Measurements from ENCODE around the gene OR13C2. TPM values are rescaled to one million over a fixed set of nuclear protein-coding genes. Genes with fewer than 3 reads are reported as not detected.
"Not testable (repeated sequence)": the region's sequence is repeated elsewhere in the genome, so short reads cannot be mapped to it uniquely, and the experiment has no call there.

OR13C2 gene
- total RNA-seq = not detected
- long read RNA-seq = 0 reads

DNA sequence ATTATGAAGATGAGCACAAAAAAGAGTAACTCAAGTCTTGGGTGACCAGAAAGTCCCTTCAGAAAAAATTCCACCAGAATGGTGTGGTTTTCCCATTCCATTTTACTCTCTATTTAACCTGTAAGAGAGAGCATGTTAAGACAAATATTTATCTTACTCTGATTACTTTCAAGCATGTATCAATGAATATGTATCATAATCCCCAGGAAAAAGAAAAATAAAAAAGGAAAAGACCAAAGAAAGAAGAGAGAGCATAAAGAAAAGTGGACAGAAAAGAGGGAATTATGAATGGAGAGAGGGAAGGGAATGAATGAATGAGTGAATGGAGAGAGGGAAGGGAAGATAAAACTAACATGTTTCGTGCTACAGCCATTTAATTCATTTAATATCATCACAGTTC lies at the start of gene OR13C2:
Gene OR13C2 (minus strand): TSS at position 101 of the 400 bp plus-strand sequence. CDS start 0 bp downstream, at position 101.
- DNase-seq; ATAC-seq; intact Hi-C loops (cut with DNase I, micrococcal nuclease): not testable (repeated sequence)

DNA sequence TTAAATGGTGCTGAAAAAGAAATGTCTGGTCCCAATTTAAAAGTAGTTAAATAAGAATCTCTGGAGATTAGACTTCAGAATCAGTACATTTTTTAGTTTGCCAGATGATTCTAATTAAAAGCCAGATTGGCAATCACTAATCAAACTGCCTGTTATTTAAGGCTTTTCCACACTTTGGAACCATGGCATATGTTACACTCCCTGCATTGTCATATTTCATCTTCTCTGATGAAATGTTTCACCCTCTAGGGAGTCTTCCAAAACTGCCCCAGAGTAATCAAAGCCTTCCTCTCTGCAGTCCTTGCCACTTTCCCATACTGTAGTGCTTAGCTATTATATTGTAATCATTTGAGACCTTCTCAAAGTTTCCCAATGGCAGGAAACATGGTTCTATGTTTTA lies 30.0 kb upstream of the OR13C2 start:
- no peak for DNase-seq
- intact Hi-C loops (cut with DNase I, micrococcal nuclease) = no loop called here
- ATAC-seq = no peak

DNA sequence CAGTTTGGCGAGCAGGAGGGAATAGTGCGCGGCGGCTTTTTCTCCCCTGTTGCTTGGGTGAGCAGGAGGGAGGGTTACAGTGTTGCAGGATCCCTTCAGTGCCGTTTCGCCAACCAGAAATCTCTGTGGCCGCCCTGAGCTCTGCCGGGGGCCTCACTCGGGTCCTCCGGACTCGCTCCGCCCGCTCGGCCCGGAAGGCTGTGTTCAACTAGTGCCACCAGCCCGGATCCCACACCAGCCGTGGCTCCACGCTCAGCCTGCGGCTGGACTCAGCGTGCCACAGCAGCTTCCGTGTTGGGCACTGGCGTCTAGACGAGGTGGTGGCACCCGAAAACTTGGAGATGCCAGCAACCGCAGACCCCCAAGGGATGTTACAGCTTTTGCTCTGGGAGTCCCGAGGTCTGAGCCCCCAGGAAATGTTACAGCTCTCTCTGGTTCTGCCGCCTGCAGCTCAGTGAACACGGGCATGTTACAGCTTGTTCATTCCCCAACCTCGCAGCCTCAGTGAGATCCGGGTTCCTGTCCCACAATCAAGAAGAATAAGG lies 28.6 kb upstream of the OR13C2 start:
- intact Hi-C loops (cut with DNase I, micrococcal nuclease) = no loop called here
- ATAC-seq (no peak), DNase-seq (no peak)

DNA sequence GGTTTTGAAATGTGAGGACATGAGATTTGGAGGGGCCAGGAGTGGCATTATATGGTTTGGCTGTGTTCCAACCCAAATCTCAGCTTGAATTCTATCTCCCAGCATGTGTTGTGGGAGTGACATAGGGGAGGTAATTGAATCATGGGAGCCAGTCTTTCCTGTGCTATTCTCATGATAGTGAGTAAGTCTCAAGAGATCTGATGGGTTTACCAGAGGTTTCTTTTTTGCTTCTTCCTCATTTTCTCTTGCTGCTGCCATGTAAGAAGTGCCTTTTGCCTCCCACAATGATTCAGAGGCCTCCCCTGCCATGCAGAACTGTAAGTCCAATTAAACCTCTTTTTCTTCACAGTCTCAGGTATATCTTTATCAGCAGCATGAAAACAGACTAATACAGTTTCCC lies 20.5 kb upstream of the OR13C2 start:
- DNase-seq; ATAC-seq; intact Hi-C loops (cut with DNase I, micrococcal nuclease): not testable (repeated sequence)

DNA sequence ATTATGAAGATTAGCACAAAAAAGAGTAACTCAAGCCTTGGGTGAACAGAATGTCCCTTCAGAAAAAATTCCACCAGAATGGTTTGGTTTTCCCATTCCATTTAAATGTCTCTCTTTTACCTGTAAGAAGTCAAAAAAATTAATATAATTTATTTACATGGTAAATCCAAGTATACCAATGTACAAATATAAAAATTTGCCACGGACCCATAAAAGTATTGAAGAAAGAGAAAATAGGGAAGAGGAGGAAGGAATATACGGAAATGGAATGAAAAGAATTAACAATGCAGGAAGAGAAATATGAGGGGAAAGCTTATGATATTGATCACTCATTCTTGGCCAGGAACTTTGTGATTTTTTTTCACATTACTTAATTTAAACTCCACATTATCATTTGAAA lies 12.7 kb upstream of the OR13C2 start, which contains the start of gene OR13C9:
Gene OR13C9 (minus strand): TSS at position 101 of the 400 bp plus-strand sequence. CDS start 0 bp downstream, at position 101.
- DNase-seq = no peak
- intact Hi-C loops (cut with DNase I, micrococcal nuclease) = no loop called here
- ATAC-seq = no peak

DNA sequence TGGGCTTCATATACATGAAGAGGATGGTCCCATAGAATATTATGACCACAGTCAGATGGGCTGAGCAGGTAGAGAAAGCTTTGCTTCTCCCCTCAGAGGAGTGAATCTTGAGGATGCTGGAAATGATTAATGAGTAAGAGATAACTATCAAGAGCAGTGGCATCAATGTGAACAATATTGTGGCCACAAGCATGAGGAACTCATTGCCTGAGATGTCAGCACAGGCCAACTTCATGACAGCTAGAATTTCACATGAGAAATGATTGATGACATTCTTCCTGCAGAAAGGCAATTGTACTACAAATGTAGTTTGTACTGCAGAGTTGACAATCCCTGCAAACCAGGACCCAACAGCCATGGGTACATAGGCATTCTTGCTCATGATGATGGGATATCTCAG lies 12.0 kb upstream of the OR13C2 start:
- no peak for ATAC-seq
- intact Hi-C loops (cut with DNase I, micrococcal nuclease) = no loop called here
- no peak for DNase-seq

- intact Hi-C loops (cut with DNase I, micrococcal nuclease) = no loop called here
- DNase-seq = no peak
- no peak for ATAC-seq
Observed at GRCh38 chr9:104611213-104611612, 5.8 kb upstream of the OR13C2 start.

- DNase-seq = no peak
- intact Hi-C loops (cut with DNase I, micrococcal nuclease) = no loop called here
- no peak for ATAC-seq
Observed at GRCh38 chr9:104608336-104608735, 2.9 kb upstream of the OR13C2 start.

DNA sequence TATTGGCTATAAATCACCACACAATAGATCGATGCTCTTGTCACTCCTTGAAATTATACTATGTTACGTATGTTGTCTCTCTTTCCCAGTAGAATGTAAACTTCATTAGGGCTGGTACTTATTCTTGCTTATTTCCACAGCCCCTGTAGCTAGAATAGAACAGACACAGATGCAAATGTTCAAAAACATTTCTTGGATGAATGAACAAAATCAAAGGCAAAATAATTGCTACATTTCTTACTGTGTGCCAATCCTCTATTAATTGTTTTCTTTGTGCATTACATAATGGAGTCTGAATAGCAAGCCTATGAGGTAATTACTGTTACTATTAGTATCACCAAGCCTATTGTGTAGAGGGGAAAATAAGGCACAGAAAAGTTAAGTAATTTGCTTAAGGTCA lies 725 bp upstream of the OR13C2 start:
- intact Hi-C loops (cut with DNase I, micrococcal nuclease) = no loop called here
- DNase-seq (no peak), ATAC-seq (no peak)

- DNase-seq (no peak), ATAC-seq (no peak)
- intact Hi-C loops (cut with DNase I, micrococcal nuclease) = no loop called here
Observed at GRCh38 chr9:104604801-104605200, 626 bp downstream of the OR13C2 start.

GRCh38 chr9:104599313-104599712 lies 6.1 kb downstream of the OR13C2 start, which contains the start of gene OR13C5:
Gene OR13C5 (minus strand): TSS chr9:104599413. CDS start chr9:104599413, 0 bp downstream.
- ATAC-seq; intact Hi-C loops (cut with DNase I, micrococcal nuclease); DNase-seq: not testable (repeated sequence)

- intact Hi-C loops (cut with DNase I, micrococcal nuclease) = not testable (repeated sequence)
Observed at GRCh38 chr9:104598749-104599148, 6.7 kb downstream of the OR13C2 start.

GRCh38 chr9:104589626-104590025 lies 15.8 kb downstream of the OR13C2 start:
- intact Hi-C loops (cut with DNase I, micrococcal nuclease) = no loop called here
- no peak for ATAC-seq

More at GRCh38 chr9:104598749-104599148, 6.7 kb downstream of the OR13C2 start:
- DNase-seq, ATAC-seq: not testable (repeated sequence)

GRCh38 chr9:104586496-104587180 lies 18.8 kb downstream of the OR13C2 start:
- DNase-seq = no peak
- intact Hi-C loops (cut with DNase I, micrococcal nuclease) = no loop called here
- no peak for ATAC-seq

More at GRCh38 chr9:104589626-104590025, 15.8 kb downstream of the OR13C2 start:
- DNase-seq = no peak

DNA sequence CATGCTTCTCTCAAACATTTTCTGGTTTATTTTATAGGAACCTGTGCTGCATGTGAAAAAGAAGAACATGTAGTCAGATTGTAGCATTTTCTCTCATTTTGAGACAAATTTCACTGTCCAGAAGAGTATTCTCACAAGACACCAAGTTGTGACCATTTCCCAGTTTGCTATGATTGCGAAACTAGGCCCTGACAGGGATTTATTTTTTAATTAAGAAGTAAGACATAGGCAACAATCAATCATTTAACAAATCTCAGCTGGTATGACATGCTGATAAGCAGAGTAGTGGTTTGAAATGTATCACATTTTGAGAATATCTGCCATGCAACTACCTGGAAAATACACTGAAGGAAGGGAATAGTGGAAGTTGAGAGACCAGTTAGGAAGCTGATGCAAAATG lies 24.9 kb downstream of the OR13C2 start:
- intact Hi-C loops (cut with DNase I, micrococcal nuclease) = no loop called here

DNA sequence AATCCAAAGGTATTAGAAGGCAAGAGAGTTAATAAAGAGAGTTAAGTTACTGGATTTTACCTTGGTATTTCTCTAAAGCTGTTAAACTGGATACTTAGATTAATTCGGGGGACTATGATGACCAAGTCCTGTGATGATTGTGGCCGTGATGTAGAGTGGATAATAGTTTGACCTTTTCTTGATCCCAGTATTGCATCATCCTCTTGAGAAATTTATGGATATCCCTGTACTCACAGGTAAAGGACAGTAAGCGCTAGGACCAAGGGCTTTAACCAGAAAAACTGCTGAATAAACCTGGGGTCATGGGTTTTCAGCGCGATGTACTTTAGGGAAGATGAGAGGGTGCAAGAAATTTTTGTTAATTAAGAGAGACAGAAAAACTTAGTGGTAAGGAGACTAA lies 28.2 kb downstream of the OR13C2 start:
- ATAC-seq (no peak), DNase-seq (no peak)
- intact Hi-C loops (cut with DNase I, micrococcal nuclease) = no loop called here

More for the DNA sequence above, 24.9 kb downstream of the OR13C2 start:
- ATAC-seq (no peak), DNase-seq (no peak)

DNA sequence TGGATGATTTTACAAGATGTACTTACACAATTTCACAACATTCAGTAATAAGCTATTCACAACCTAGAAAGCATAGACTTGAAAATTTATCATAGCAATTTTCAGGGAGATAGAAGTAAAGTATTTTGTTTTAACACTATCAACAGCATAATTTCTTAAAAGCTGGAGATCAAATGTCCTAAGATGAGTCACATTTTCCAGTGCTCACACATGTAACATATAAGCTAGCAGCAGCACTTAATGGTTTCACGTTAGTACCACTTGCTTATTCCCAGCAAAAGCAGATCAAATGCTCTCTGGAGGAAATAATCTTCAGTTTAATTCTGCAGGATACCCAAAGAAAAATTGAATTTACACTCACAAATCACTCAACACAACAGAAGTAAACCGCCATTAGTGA lies 30.0 kb downstream of the OR13C2 start:
- DNase-seq (no peak), ATAC-seq (no peak)
- intact Hi-C loops (cut with DNase I, micrococcal nuclease) = no loop called here

- no peak for ATAC-seq
- no peak for DNase-seq
- intact Hi-C loops (cut with DNase I, micrococcal nuclease) = no loop called here
Observed at GRCh38 chr9:104572612-104573011, 32.8 kb downstream of the OR13C2 start.

DNA sequence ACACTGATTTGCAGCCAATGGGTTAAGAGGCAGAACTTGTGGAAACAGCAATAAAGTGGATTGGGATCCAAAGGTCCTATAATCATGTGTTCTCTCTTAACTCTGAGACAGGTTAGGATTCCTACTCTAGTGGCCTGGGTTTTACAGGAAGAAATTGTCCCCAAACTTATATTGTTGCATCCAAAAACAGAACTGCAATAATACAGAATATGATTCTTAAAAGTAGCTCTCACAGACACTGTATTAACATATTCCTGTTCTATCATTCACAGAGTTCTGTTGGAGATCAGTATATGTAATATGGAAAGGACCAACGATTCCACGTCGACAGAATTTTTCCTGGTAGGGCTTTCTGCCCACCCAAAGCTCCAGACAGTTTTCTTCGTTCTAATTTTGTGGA lies 36.6 kb downstream of the OR13C2 start, which contains the start of gene OR13C8:
Gene OR13C8 (plus strand): TSS at position 301 of the 400 bp plus-strand sequence. CDS start 0 bp downstream, at position 301.
- DNase-seq (no peak), ATAC-seq (peak; percentile 22)
- intact Hi-C loops (cut with DNase I, micrococcal nuclease) = no loop called here

DNA sequence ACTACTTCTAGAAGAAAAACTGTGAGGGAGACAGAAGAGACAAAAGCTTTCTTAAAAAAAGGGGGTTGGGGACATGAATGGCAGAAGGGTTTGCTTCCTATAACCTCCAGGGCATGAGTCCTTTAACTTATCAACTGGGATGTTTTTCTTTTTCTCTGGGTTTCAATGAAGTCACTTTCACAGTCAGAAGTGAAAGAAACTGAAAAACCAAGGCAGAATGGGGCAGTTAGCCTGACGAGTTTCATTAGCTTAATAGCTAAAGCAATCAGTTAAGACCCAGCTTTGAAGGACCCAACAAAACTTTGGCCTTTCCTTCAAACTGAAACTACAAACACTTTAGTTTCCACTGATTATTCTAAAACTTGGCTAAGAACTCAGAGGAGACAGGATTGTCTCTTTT lies 41.1 kb downstream of the OR13C2 start:
- DNase-seq (no peak), ATAC-seq (no peak)
- intact Hi-C loops (cut with DNase I, micrococcal nuclease) = no loop called here
